NCI-H345 (cell line): ENCODE data around the gene MIOS.

Experiments used
- DNase-seq: peaks from one replicate; lab custom pipeline; 2025; lab: John Stamatoyannopoulos, UW

The MIOS gene

GRCh38 chr7:7566651-7567611 is at the start of gene MIOS:
TSS of gene MIOS (plus strand) at chr7:7566884. CDS start at chr7:7572476, 5,592 bp downstream.
- peak; percentile 63 for DNase-seq

GRCh38 chr7:7517754-7518153 is 48.9 kb upstream of the MIOS start:
- no peak for DNase-seq

- DNase-seq, result no peak
Observed at GRCh38 chr7:7519056-7519455, 47.6 kb upstream of the MIOS start.

- DNase-seq, result no peak
Observed at GRCh38 chr7:7519528-7519927, 47.2 kb upstream of the MIOS start.

GRCh38 chr7:7521259-7521658 is 45.4 kb upstream of the MIOS start:
- no peak for DNase-seq

- no peak for DNase-seq
Observed at GRCh38 chr7:7522421-7522820, 44.3 kb upstream of the MIOS start.

- no peak for DNase-seq
Observed at GRCh38 chr7:7524121-7524520, 42.6 kb upstream of the MIOS start.

GRCh38 chr7:7526006-7526405 is 40.7 kb upstream of the MIOS start:
- no peak for DNase-seq

GRCh38 chr7:7527047-7527446 is 39.6 kb upstream of the MIOS start:
- DNase-seq, result no peak

GRCh38 chr7:7529328-7529727 is 37.4 kb upstream of the MIOS start:
- DNase-seq, result peak; percentile 85

- DNase-seq, result no peak
Observed at GRCh38 chr7:7533831-7534430, 32.8 kb upstream of the MIOS start.

- DNase-seq, result no peak
Observed at GRCh38 chr7:7535691-7536090, 31.0 kb upstream of the MIOS start, which contains the start of gene COL28A1. TSS of gene COL28A1 (minus strand) at chr7:7535873. CDS start at chr7:7532875, 2,998 bp downstream.

GRCh38 chr7:7536396-7537019 is 30.2 kb upstream of the MIOS start:
- DNase-seq, result no peak

- no peak for DNase-seq
Observed at GRCh38 chr7:7537711-7538110, 29.0 kb upstream of the MIOS start.

- DNase-seq, result no peak
Observed at GRCh38 chr7:7539152-7539551, 27.5 kb upstream of the MIOS start.

GRCh38 chr7:7539711-7540110 is 27.0 kb upstream of the MIOS start:
- no peak for DNase-seq

- no peak for DNase-seq
Observed at GRCh38 chr7:7542251-7542835, 24.3 kb upstream of the MIOS start.

GRCh38 chr7:7548407-7548806 is 18.3 kb upstream of the MIOS start:
- DNase-seq, result no peak

- DNase-seq, result no peak
Observed at GRCh38 chr7:7550663-7551062, 16.0 kb upstream of the MIOS start.

GRCh38 chr7:7552199-7552598 is 14.5 kb upstream of the MIOS start:
- DNase-seq, result no peak

- no peak for DNase-seq
Observed at GRCh38 chr7:7553386-7553785, 13.3 kb upstream of the MIOS start.

GRCh38 chr7:7554021-7554432 is 12.7 kb upstream of the MIOS start:
- no peak for DNase-seq
